A673 (cell line): Measurements from ENCODE around the gene LARP4.

Experiments used
- EZH2 ChIP-seq: fragments of 200-600 bp; sonication (generic); IDR thresholded peaks from 2 replicates; pipeline ENCODE4 v1.6.1; 2017; ENCODE audit warnings: borderline replicate concordance, low read depth, mild to moderate bottlenecking, mixed read lengths, antibody characterized with exemption, low read length; ENCODE audit not compliant: poor library complexity, severe bottlenecking
- TF ChIP-seq, protein P1 (sequence below): fragments of 300-800, 200-600 bp; sonication (generic); conservative IDR thresholded peaks from 2 replicates; pipeline ENCODE4 v1.5.1; 2017; ENCODE audit warnings: low read depth, mild to moderate bottlenecking, antibody characterized with exemption, low read length, moderate library complexity, mixed read lengths

- TF ChIP-seq, protein P1, sequence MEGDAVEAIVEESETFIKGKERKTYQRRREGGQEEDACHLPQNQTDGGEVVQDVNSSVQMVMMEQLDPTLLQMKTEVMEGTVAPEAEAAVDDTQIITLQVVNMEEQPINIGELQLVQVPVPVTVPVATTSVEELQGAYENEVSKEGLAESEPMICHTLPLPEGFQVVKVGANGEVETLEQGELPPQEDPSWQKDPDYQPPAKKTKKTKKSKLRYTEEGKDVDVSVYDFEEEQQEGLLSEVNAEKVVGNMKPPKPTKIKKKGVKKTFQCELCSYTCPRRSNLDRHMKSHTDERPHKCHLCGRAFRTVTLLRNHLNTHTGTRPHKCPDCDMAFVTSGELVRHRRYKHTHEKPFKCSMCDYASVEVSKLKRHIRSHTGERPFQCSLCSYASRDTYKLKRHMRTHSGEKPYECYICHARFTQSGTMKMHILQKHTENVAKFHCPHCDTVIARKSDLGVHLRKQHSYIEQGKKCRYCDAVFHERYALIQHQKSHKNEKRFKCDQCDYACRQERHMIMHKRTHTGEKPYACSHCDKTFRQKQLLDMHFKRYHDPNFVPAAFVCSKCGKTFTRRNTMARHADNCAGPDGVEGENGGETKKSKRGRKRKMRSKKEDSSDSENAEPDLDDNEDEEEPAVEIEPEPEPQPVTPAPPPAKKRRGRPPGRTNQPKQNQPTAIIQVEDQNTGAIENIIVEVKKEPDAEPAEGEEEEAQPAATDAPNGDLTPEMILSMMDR: no peak
- no peak for TF ChIP-seq EZH2
These were observed 52.1 kb downstream of the LARP4 start for GRCh38 chr12:50452795-50453194.
